Common myeloid progenitor, CD34-positive (primary cell): ENCODE results near the gene SPECC1. TPM values are rescaled to one million over a fixed set of nuclear protein-coding genes. Genes with fewer than 3 reads are reported as not detected.
"Not testable (repeated sequence)": the region's sequence is repeated elsewhere in the genome, so short reads cannot be mapped to it uniquely, and the experiment has no call there.

Experiments used
- CTCF ChIA-PET: fragments of 350-600 bp; sonication (Branson Sonifier 250); formaldehyde crosslinking; loops from one replicate; lab custom pipeline; 2021; ENCODE audit warnings: antibody characterized with exemption; lab: Charles Lee
- POLR2A ChIA-PET: fragments of 350-600 bp; sonication (Branson Sonifier 250); formaldehyde crosslinking; loops from one replicate; lab custom pipeline; 2021; ENCODE audit warnings: antibody characterized with exemption; lab: Charles Lee
- DNase-seq, 3 donors: peaks; one replicate each; pipeline versions ENCODE4 v3.0.0 to v3.0.0-alpha.2; 2013
- H3K27ac ChIP-seq, 2 experiments: 1 replicate in 1 of 2; 2 replicates in 1 of 2; pipeline ENCODE4 v1.7.0; 2013; ENCODE audit warnings: inconsistent platforms in 2 of 2, low read length in 2 of 2, mild to moderate bottlenecking in 2 of 2, low read depth in 1 of 2, moderate library complexity in 1 of 2; ENCODE audit not compliant: severe bottlenecking in 2 of 2, insufficient read depth in 1 of 2, poor library complexity in 1 of 2
- H3K27me3 ChIP-seq, 5 experiments: replicated peaks in 2 of 5; 1 replicate in 3 of 5; 2 replicates in 2 of 5; pipeline versions ENCODE4 v1.6.1 to v1.7.0; 2013; ENCODE audit warnings: low read length in 4 of 5, mild to moderate bottlenecking in 2 of 5, moderate library complexity in 2 of 5, inconsistent platforms in 1 of 5; ENCODE audit not compliant: insufficient read depth in 5 of 5, control insufficient read depth in 4 of 5
- H3K36me3 ChIP-seq, 4 experiments: 1 replicate in 2 of 4; 2 replicates in 2 of 4; pipeline versions ENCODE4 v1.6.1 to v1.7.0; 2013; ENCODE audit warnings: low read length in 3 of 4, control low read depth in 1 of 4, mild to moderate bottlenecking in 1 of 4; ENCODE audit not compliant: control insufficient read depth in 4 of 4, insufficient read depth in 4 of 4
- H3K4me1 ChIP-seq, 4 experiments: 1 replicate in 3 of 4; 2 replicates in 1 of 4; pipeline versions ENCODE4 v1.6.1 to v1.7.1; 2013; ENCODE audit warnings: low read length in 3 of 4, mild to moderate bottlenecking in 3 of 4, control low read depth in 1 of 4, inconsistent platforms in 1 of 4, moderate library complexity in 1 of 4; ENCODE audit not compliant: control insufficient read depth in 4 of 4, insufficient read depth in 4 of 4; ENCODE audit errors: control extremely low read depth in 1 of 4
- H3K4me3 ChIP-seq, 7 experiments: 1 replicate in 4 of 7; 2 replicates in 3 of 7; pipeline versions ENCODE4 v1.5.1 to v1.7.0; 2013; ENCODE audit warnings: mild to moderate bottlenecking in 7 of 7, low read length in 6 of 7, moderate library complexity in 6 of 7, inconsistent platforms in 2 of 7, low read depth in 2 of 7, control low read depth in 1 of 7; ENCODE audit not compliant: insufficient read depth in 4 of 7, control insufficient read depth in 1 of 7; ENCODE audit errors: extremely low read depth in 1 of 7
- H3K9me3 ChIP-seq, 5 experiments: 1 replicate in 4 of 5; 2 replicates in 1 of 5; pipeline versions ENCODE4 v1.6.1 to v1.7.1; 2013; ENCODE audit warnings: low read length in 4 of 5, mild to moderate bottlenecking in 2 of 5, inconsistent platforms in 1 of 5, low read depth in 1 of 5, moderate library complexity in 1 of 5; ENCODE audit not compliant: control insufficient read depth in 4 of 5, insufficient read depth in 2 of 5; ENCODE audit errors: control extremely low read depth in 1 of 5
- WGBS: methylation state at CpG from one replicate; pipeline ENCODE4 v1.1.5; 2013; ENCODE audit not compliant: insufficient coverage; 5-methylcytosine and 5-hydroxymethylcytosine counted together
- polyA plus RNA-seq: library from polyadenylated mRNA; unstranded; fragments of 120-200 nt; gene quantifications from one replicate; pipeline ENCODE4 v1.2.1, GENCODE V29; 2013

The SPECC1 gene
- polyA plus RNA-seq = 19.4 TPM

GRCh38 chr17:20009302-20010098, at the start of gene SPECC1:
SPECC1 (plus strand) TSS chr17:20009359; CDS start chr17:20096652, 87,293 bp downstream.
- peak; percentile 78 to 87 (median 85) for DNase-seq
- WGBS = 1% methylated on average over 61 of the region's 96 CpGs
- Histone ChIP-seq H3K9me3 (no peaks in the 10 kb centered on the region), H3K4me1 (peaks cover 0 to 21% (median 13%) of the 10 kb centered on the region in 4 experiments), H3K27me3 (peaks cover 0 to 5% (median 4%) of the 10 kb centered on the region in 5 experiments), H3K36me3 (no peaks in the 10 kb centered on the region), H3K4me3 (peak within 1 kb of the TSS; percentile 57 to 95 (median 79)), H3K27ac (peak within 1 kb of the TSS in 1 of 2 experiments; percentile 43)
- ChIA-PET CTCF (interaction anchor here (0.6 to 3.5 kb wide), 16 partner anchors 9 to 843 kb away, joined by 3 to 19 read pairs (median 4); no protein-coding TSS in a partner anchor), POLR2A (interaction anchor here (0.6 to 1.3 kb wide), 4 partner anchors 13 to 81 kb away, joined by 3 to 8 read pairs (median 4); partner anchors contain the start of gene AKAP10)

- H3K9me3 ChIP-seq, H3K4me1 ChIP-seq, H3K4me3 ChIP-seq, POLR2A ChIA-PET, DNase-seq, H3K27ac ChIP-seq, H3K27me3 ChIP-seq: not testable (repeated sequence)
- H3K36me3 ChIP-seq = peaks cover 7 to 66% (median 32%) of the 10 kb centered on the region in 4 experiments
- WGBS = no CpG with 5 or more reads among the region's 2 CpGs
- CTCF ChIA-PET = interaction anchor here (0.6 kb wide), 1 partner anchor 12 kb away, joined by 3 read pairs; no protein-coding TSS in a partner anchor
Observed at GRCh38 chr17:19962954-19963353, 46.2 kb upstream of the SPECC1 start.

GRCh38 chr17:19973156-19973555, 36.0 kb upstream of the SPECC1 start:
- Histone ChIP-seq H3K27ac (no peak overlapping the region), H3K36me3 (peaks cover 3 to 35% (median 20%) of the 10 kb centered on the region in 4 experiments), H3K4me3 (no peak overlapping the region), H3K9me3 (no peaks in the 10 kb centered on the region), H3K4me1 (peaks cover 8 to 30% (median 17%) of the 10 kb centered on the region in 4 experiments), H3K27me3 (no peaks in the 10 kb centered on the region)
- ChIA-PET POLR2A (no interaction called here), CTCF (no interaction called here)
- DNase-seq = no peak
- WGBS = no CpG with 5 or more reads among the region's 2 CpGs

GRCh38 chr17:19975601-19976000, 33.6 kb upstream of the SPECC1 start:
- peaks cover 10 to 54% (median 36%) of the 10 kb centered on the region in 4 experiments for H3K4me1 ChIP-seq
- H3K36me3 ChIP-seq = peaks cover 3 to 20% (median 5%) of the 10 kb centered on the region in 4 experiments
- CTCF ChIA-PET = interaction anchor here (0.7 to 1.7 kb wide), 4 partner anchors 10 to 17 kb away, joined by 3 to 4 read pairs (median 3); no protein-coding TSS in a partner anchor
- H3K27me3 ChIP-seq = no peaks in the 10 kb centered on the region
- no peak overlapping the region for H3K27ac ChIP-seq
- DNase-seq = no peak
- H3K9me3 ChIP-seq = no peaks in the 10 kb centered on the region
- POLR2A ChIA-PET = no interaction called here
- H3K4me3 ChIP-seq = peak overlapping the region in 2 of 7 experiments; percentile 6 to 87
- WGBS = no CpG with 5 or more reads among the region's 3 CpGs

- peak; percentile 89 to 92 (median 89) for DNase-seq
- POLR2A ChIA-PET = interaction anchor here (0.5 to 1.9 kb wide), 4 partner anchors 16 to 102 kb away, joined by 3 to 8 read pairs (median 6); partner anchors contain the start of gene SPECC1
- Histone ChIP-seq H3K27ac (peak within 1 kb of the TSS; percentile 93 to 97), H3K4me3 (peak within 1 kb of the TSS; percentile 72 to 87 (median 82)), H3K9me3 (no peaks in the 10 kb centered on the region), H3K27me3 (no peaks in the 10 kb centered on the region), H3K36me3 (peaks cover 3 to 17% (median 5%) of the 10 kb centered on the region in 4 experiments), H3K4me1 (peaks cover 6 to 47% (median 37%) of the 10 kb centered on the region in 4 experiments)
- 0% methylated on average over 71 of the region's 75 CpGs for WGBS
- CTCF ChIA-PET = interaction anchor here (1.4 kb wide), 1 partner anchor 15 kb away, joined by 6 read pairs; no protein-coding TSS in a partner anchor
Observed at GRCh38 chr17:19977293-19978208, 31.6 kb upstream of the SPECC1 start, which contains the start of gene AKAP10. AKAP10 (minus strand) TSS chr17:19977828; CDS start chr17:19977679, 149 bp downstream.

GRCh38 chr17:19978209-19978802, 30.9 kb upstream of the SPECC1 start:
- Histone ChIP-seq H3K4me1 (peaks cover 6 to 45% (median 35%) of the 10 kb centered on the region in 4 experiments), H3K36me3 (peaks cover 0 to 16% (median 4%) of the 10 kb centered on the region in 4 experiments), H3K4me3 (peak overlapping the region; percentile 72 to 87 (median 82)), H3K27me3 (no peaks in the 10 kb centered on the region), H3K9me3 (no peaks in the 10 kb centered on the region), H3K27ac (peak overlapping the region in 1 of 2 experiments; percentile 97)
- CTCF ChIA-PET = interaction anchor here (1.4 kb wide), 1 partner anchor 14 kb away, joined by 6 read pairs; no protein-coding TSS in a partner anchor
- POLR2A ChIA-PET = interaction anchor here (1.4 to 1.9 kb wide), 2 partner anchors 31 to 97 kb away, joined by 7 to 8 read pairs; partner anchors contain the start of gene SPECC1
- peak; percentile 84 to 95 (median 92) for DNase-seq
- 4% methylated on average over 20 of the region's 22 CpGs for WGBS
